ENCODE results near the gene OSTN. TPM values are rescaled to one million over a fixed set of nuclear protein-coding genes. Genes with fewer than 3 reads are reported as not detected.

The OSTN gene
- total and polyA plus RNA-seq, 9 of the 15 experiments (the other 6 are each of a cell fraction or from before 2014, with no cell fraction given): not detected

- TF ChIP-seq SMARCA4 (IDR thresholded peaks at IDR 0.05): no peak
Measured at GRCh38 chr3:191300422-191300821, 101.4 kb downstream of the OSTN start (continued).

- no peaks in the 10 kb centered on the region for H4K20me1 ChIP-seq (replicated peaks; ENCODE audit: control insufficient read depth, insufficient read depth, low read length)
- no peak for DNase-seq (ENCODE audit: extremely low read depth in 1 of 4, low spot score in 3 of 4)
- no peak overlapping the region for H3K4me2 ChIP-seq (ENCODE audit: insufficient read depth, low read length)
- H3K27me3 ChIP-seq (ENCODE audit: control insufficient read depth in 2 of 2, insufficient read depth in 2 of 2, low read length in 2 of 2): peaks cover 0 to 3% of the 10 kb centered on the region in 2 experiments; a peak in 2 of 5 replicates
- CTCF ChIA-PET (ENCODE audit: low intra/inter-chr PET ratio): no interaction called here
- BruUV-seq (replicated peaks): no TSS peak
- no peak overlapping the region for H3K4me3 ChIP-seq
- POLR2A ChIA-PET: no interaction called here
- no peak overlapping the region for H3K9ac ChIP-seq (ENCODE audit: insufficient read depth in 1 of 2, low read depth in 2 of 2, low read length in 2 of 2)
- TF ChIP-seq ZNF316 (IDR thresholded peaks at IDR 0.05): no peak
- no peak for TF ChIP-seq TAL1 (IDR thresholded peaks at IDR 0.05)
- no peak for TF ChIP-seq RFX5 (IDR thresholded peaks at IDR 0.05; ENCODE audit: low read depth, low read length)
- no peak for TF ChIP-seq ZNF354B (CRISPR knock-in tag; IDR thresholded peaks at IDR 0.05)
- intact Hi-C loops (cut with micrococcal nuclease): no loop called here
- no peak for ATAC-seq
- in situ Hi-C loops (cut with MboI): no loop called here
- H3K36me3 ChIP-seq (ENCODE audit: control insufficient read depth, insufficient read depth, low read length): no peaks in the 10 kb centered on the region
- H3K27ac ChIP-seq (ENCODE audit: extremely low read depth, low read depth, low read length): no peak overlapping the region
- no peaks in the 10 kb centered on the region for H3K9me3 ChIP-seq (replicated peaks; ENCODE audit: control insufficient read depth, insufficient read depth, low read depth, low read length)
- no peaks in the 10 kb centered on the region for H3K9me1 ChIP-seq (ENCODE audit: control insufficient read depth, insufficient read depth, low read length)
- H3K79me2 ChIP-seq (ENCODE audit: control insufficient read depth, insufficient read depth, low read length): no peaks in the 10 kb centered on the region
- H3K4me1 ChIP-seq (replicated peaks in 1 of 2; ENCODE audit: control insufficient read depth in 2 of 2, insufficient read depth in 2 of 2, low read length in 2 of 2): no peaks in the 10 kb centered on the region; a peak in 1 of 5 replicates
- WGBS (ENCODE audit: insufficient coverage, low coverage, missing lambda C conversion rate): 0% methylated on average over 1 of the region's 1 CpG
- H2AFZ ChIP-seq (ENCODE audit: low read depth, low read length): no peak overlapping the region
- no peak for FAIRE-seq
Measured at GRCh38 chr3:191301017-191301416, 102.0 kb downstream of the OSTN start.

- in situ Hi-C loops (cut with MboI): no loop called here
- CTCF ChIA-PET (ENCODE audit: low intra/inter-chr PET ratio): no interaction called here
- H3K36me3 ChIP-seq (ENCODE audit: control insufficient read depth, insufficient read depth, low read length): no peaks in the 10 kb centered on the region
- no peak overlapping the region for H2AFZ ChIP-seq (ENCODE audit: low read depth, low read length)
- no peak overlapping the region for H3K9ac ChIP-seq (ENCODE audit: insufficient read depth in 1 of 2, low read depth in 2 of 2, low read length in 2 of 2)
- TF ChIP-seq ZFP30 (CRISPR knock-in tag; IDR thresholded peaks at IDR 0.05; ENCODE audit: borderline replicate concordance) (no peak), HNRNPLL (IDR thresholded peaks at IDR 0.05; ENCODE audit: low read depth, low read length, poor library complexity, severe bottlenecking) (no peak), ARHGAP35 (IDR thresholded peaks at IDR 0.05; ENCODE audit: partially characterized antibody) (no peak), FIP1L1 (IDR thresholded peaks at IDR 0.05; ENCODE audit: low read depth, low read length, poor library complexity, severe bottlenecking) (no peak), ZNF133 (CRISPR knock-in tag; IDR thresholded peaks at IDR 0.05) (no peak), BRD4 (IDR thresholded peaks at IDR 0.05) (no peak), XRCC5 (IDR thresholded peaks at IDR 0.05; ENCODE audit: low read depth, low read length) (no peak), CGGBP1 (CRISPR knock-in tag; IDR thresholded peaks at IDR 0.05) (no peak), ZNF124 (CRISPR knock-in tag; IDR thresholded peaks at IDR 0.05) (no peak), MTA1 (IDR thresholded peaks at IDR 0.05; ENCODE audit: borderline replicate concordance) (no peak), NCOA4 (IDR thresholded peaks at IDR 0.05; ENCODE audit: partially characterized antibody) (no peak)
- BruUV-seq (replicated peaks): no TSS peak
- WGBS (ENCODE audit: insufficient coverage, low coverage, missing lambda C conversion rate): 3% methylated on average over 5 of the region's 5 CpGs
- DNase-seq (ENCODE audit: extremely low read depth in 1 of 4, low spot score in 3 of 4) (no peak), FAIRE-seq (no peak), ATAC-seq (no peak)
- no peaks in the 10 kb centered on the region for H3K9me3 ChIP-seq (replicated peaks; ENCODE audit: control insufficient read depth, insufficient read depth, low read depth, low read length)
- no peak overlapping the region for H3K4me2 ChIP-seq (ENCODE audit: insufficient read depth, low read length)
- no peaks in the 10 kb centered on the region for H4K20me1 ChIP-seq (replicated peaks; ENCODE audit: control insufficient read depth, insufficient read depth, low read length)
- no peaks in the 10 kb centered on the region for H3K9me1 ChIP-seq (ENCODE audit: control insufficient read depth, insufficient read depth, low read length)
- no peak overlapping the region for H3K27ac ChIP-seq (ENCODE audit: extremely low read depth, low read depth, low read length)
- no peaks in the 10 kb centered on the region for H3K79me2 ChIP-seq (ENCODE audit: control insufficient read depth, insufficient read depth, low read length)
- intact Hi-C loops (cut with micrococcal nuclease): no loop called here
- H3K4me1 ChIP-seq (replicated peaks in 1 of 2; ENCODE audit: control insufficient read depth in 2 of 2, insufficient read depth in 2 of 2, low read length in 2 of 2): no peaks in the 10 kb centered on the region
- H3K4me3 ChIP-seq: no peak overlapping the region
- peaks cover 0 to 7% of the 10 kb centered on the region in 2 experiments; a peak in 2 of 5 replicates for H3K27me3 ChIP-seq (ENCODE audit: control insufficient read depth in 2 of 2, insufficient read depth in 2 of 2, low read length in 2 of 2)
- POLR2A ChIA-PET: no interaction called here
Measured at GRCh38 chr3:191301782-191302411, 102.9 kb downstream of the OSTN start.

All from K562 (cell line).